ES-I3 (cell line): ENCODE data around the gene KICS2.
"Not testable (repeated sequence)": the region's sequence is repeated elsewhere in the genome, so short reads cannot be mapped to it uniquely, and the experiment has no call there.

Source experiments
- H3K36me3 ChIP-seq: 2 replicates; pipeline ENCODE4 v1.6.1; 2013; ENCODE audit warnings: mild to moderate bottlenecking, low read length, control low read depth, moderate library complexity; ENCODE audit not compliant: insufficient read depth
- H3K4me1 ChIP-seq: 2 replicates; pipeline ENCODE4 v1.6.1; 2013; ENCODE audit warnings: mild to moderate bottlenecking, control low read depth, low read length; ENCODE audit not compliant: insufficient read depth
- H3K9ac ChIP-seq: 2 replicates; pipeline ENCODE4 v1.6.1; 2013; ENCODE audit warnings: low read depth, mild to moderate bottlenecking, low read length, moderate library complexity
- H3K9me3 ChIP-seq: 2 replicates; pipeline ENCODE4 v1.6.1; 2013; ENCODE audit warnings: mild to moderate bottlenecking, low read length, moderate library complexity; ENCODE audit not compliant: control insufficient read depth, insufficient read depth

Gene KICS2

DNA sequence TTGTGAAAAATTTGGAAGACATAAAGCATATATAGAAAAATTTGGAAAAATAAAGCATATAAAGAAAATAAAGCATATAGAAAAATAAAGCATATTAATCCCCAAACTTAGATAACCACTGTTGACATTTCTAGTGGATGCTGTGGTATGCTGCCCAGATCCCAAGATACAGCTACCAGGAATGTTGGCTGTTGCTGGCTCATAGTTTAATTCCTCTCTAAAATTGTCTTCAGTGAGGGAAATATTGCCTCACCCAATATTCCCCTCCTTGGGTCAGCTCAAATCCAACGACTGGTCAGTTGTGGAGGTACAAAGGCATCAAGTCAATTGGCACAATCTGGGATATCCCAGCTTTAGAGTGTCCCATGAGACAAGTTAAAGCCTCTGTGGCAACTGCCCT lies 10.1 kb upstream of the KICS2 start:
- Histone ChIP-seq H3K4me1 (no peaks in the 10 kb centered on the region), H3K9ac (no peak overlapping the region), H3K9me3 (no peaks in the 10 kb centered on the region), H3K36me3 (no peaks in the 10 kb centered on the region)

DNA sequence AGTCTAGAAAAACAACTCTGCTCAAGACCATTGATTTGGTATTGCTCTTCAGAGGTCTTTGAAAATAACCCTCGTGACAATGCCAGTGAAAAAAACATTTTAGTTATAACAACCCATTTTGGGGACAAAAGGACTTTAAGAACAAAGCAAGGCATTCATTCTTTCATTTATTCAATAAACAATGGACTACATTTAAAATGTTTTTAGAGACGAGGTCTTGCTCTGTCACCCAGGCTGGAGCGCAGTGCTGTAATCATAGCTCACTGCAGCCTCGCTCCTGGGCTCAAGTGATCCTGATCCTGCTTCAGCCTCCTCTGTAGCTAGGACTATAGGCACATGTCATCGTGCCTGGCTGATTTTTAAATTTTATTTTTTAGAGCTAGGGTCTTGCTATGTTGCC lies 7.7 kb upstream of the KICS2 start:
- Histone ChIP-seq H3K36me3 (no peaks in the 10 kb centered on the region), H3K9me3 (no peaks in the 10 kb centered on the region), H3K4me1 (no peaks in the 10 kb centered on the region), H3K9ac (no peak overlapping the region)

DNA sequence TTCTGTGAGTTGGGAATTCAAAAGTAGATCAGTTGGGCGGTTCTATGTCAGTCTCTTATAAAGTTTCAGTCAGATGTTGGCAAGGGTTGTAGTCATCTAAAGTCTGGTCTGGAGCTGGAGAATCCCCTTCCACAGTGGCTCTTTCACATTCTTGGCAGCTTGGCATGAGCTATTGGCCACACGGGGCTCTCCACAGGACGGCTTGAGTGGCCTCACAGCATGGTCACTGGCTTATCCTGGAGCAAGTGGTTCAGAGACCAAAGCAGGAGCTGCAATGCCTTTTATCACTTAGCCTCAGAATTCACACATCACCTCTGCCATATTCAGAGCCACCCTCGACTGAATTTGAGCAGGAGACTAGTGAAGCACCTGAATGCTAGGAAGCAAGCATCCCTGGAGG lies 7.1 kb upstream of the KICS2 start:
- H3K9me3 ChIP-seq, result no peaks in the 10 kb centered on the region
- H3K9ac ChIP-seq, result no peak overlapping the region
- H3K36me3 ChIP-seq, result no peaks in the 10 kb centered on the region
- H3K4me1 ChIP-seq, result no peaks in the 10 kb centered on the region

DNA sequence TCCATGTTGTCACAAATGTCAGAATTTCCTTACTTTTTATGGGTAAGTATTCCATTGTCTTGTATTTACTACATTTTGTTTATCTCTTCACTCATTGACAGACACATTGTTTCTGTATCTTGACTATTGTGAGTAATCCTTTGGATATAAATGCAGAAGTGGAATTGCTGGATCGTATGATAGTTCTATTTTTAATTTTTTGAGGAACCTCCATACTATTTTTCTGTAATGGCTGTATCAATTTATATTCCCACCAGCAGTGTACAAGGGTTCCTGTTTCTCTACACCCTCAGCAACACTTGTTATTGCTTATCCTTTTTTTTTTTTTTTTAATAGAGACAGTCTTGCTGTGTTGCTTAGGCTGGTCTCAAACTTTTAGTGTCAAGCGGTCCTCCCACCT lies 3.5 kb upstream of the KICS2 start:
- H3K9ac ChIP-seq, result no peak overlapping the region
- H3K9me3 ChIP-seq, result no peaks in the 10 kb centered on the region
- H3K4me1 ChIP-seq, result no peaks in the 10 kb centered on the region
- H3K36me3 ChIP-seq, result no peaks in the 10 kb centered on the region

DNA sequence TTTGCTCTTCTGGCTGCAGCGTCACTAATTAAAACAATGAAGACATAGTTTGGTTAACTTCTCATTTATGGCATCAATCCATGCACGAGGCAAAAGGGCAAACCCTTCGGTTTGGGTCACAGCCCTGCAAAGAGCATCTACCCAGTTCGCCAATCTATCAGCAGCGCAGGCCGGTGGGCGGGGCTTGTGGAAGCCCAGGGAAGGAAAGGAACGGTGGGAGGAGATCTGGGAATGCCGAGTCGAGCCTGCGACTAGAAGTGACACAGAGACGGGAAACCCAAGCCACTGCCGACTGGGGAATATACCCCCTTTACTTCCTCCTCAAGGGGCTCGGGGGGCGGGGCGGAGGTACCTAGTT lies 466 bp downstream of the KICS2 start:
- H3K9me3 ChIP-seq, result no peaks in the 10 kb centered on the region
- peak overlapping the region; percentile 80 for H3K9ac ChIP-seq
- H3K4me1 ChIP-seq, result peaks cover 13% of the 10 kb centered on the region; the same call in 1 of the 2 replicates
- no peaks in the 10 kb centered on the region for H3K36me3 ChIP-seq

DNA sequence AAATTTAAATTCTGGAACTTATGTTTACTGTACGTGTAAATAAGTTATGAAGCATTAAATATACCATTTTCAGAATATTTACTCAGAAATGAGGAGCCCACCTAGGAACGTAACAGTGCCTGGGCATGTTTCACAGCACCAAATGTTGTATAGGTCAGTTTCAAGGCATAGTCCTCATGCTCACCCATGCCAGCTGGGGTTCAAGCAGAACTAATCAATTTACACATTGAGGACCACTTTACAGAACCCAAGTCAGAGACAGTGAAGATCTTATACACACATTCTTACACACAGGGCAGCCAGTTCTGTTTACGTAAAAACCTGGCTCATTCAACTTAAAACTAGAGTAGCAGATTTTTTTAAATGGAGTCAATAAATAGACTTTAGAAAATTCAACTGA lies 2.0 kb downstream of the KICS2 start:
- Histone ChIP-seq H3K36me3 (no peaks in the 10 kb centered on the region), H3K9me3 (no peaks in the 10 kb centered on the region), H3K9ac (0 out of 2 replicates have a peak overlapping the region, but pooled peaks have one; percentile 14), H3K4me1 (peaks cover 13% of the 10 kb centered on the region; the same call in 1 of the 2 replicates)

DNA sequence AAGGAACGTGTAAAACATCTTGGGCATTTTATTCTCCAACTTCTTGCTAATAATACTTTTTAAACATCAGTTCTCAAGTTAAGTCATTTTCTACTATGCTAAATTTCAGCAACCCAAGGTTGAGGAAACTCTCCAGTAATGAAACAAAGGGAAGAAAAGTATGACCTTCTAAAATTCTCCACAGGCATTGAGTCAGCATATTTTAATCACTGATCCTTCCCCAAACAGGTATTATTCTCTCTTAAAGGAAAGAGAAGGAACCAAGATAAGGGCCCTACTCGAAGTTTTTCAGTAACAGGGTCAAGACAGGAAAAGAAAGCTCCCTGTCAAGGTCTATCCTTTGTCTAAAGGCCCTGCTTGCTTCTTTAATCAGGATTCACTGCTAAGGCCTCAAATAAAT lies 3.0 kb downstream of the KICS2 start:
- Histone ChIP-seq H3K9ac (peak overlapping the region; percentile 14; the same call in 1 of the 2 replicates), H3K9me3 (no peaks in the 10 kb centered on the region), H3K36me3 (no peaks in the 10 kb centered on the region), H3K4me1 (peaks cover 13% of the 10 kb centered on the region; the same call in 1 of the 2 replicates)

DNA sequence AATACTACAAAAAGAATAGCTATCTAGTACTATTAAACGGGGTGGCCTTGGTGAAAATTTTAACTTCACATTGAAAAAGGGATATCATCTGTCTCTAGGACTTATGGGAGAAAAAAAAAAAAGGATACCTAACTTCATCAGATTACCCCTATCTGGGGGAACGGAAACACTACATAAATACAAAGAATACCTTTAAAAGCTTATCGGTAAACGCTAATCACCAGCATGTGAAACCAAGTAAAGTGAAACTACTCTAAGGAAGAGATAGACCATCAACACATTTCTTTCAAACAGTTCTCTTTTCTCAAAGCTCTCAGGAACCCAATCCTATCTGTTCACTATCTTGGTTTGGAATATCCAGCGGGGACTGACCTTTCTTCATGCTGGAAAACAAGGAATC lies 3.5 kb downstream of the KICS2 start:
- Histone ChIP-seq H3K4me1 (peaks cover 13% of the 10 kb centered on the region; the same call in 1 of the 2 replicates), H3K9me3 (no peaks in the 10 kb centered on the region), H3K36me3 (no peaks in the 10 kb centered on the region), H3K9ac (no peak overlapping the region; the same call in 1 of the 2 replicates)

DNA sequence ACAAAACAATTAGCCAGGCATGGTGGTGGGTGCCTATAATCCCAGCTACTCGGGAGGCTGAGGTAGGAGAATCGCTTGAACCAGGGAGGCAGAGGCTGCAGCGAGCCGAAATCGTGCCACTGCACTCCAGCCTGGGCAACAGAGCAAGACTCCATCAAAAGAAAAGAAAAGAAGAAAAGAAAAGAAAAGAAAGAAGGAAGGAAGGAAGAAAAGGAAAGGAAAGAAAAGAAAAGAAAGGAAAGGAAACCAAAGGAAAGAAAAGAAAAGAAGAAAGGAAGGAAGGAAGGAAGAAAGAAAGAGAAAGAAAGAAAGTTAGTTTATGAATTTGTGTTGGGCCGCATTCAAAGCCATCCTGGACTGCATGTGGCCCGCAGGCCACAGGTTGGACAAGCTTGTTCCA lies 4.5 kb downstream of the KICS2 start:
- not testable (repeated sequence) for H3K36me3 ChIP-seq, H3K9ac ChIP-seq, H3K9me3 ChIP-seq
- peaks cover 13% of the 10 kb centered on the region; the same call in 1 of the 2 replicates for H3K4me1 ChIP-seq

DNA sequence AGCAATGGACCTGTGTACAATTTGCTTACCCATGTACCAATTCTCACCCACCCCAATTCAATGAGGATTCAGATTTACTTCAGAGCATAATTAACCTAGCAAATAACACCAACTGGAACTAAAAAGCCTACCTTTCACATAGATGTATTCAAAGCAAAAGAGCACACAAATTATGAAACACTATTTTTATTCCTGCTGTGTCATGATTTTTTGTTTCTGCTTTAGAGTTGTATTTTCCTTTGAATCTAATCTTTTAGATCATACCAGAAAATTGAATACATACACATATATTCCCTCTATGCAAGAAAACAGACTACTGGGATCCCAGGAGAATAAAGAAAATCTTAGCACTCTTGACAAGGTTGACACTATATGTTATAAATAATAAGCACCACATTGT lies 5.9 kb downstream of the KICS2 start:
- H3K9ac ChIP-seq, result no peak overlapping the region
- peaks cover 13% of the 10 kb centered on the region; the same call in 1 of the 2 replicates for H3K4me1 ChIP-seq
- H3K9me3 ChIP-seq, result no peaks in the 10 kb centered on the region
- H3K36me3 ChIP-seq, result no peaks in the 10 kb centered on the region

DNA sequence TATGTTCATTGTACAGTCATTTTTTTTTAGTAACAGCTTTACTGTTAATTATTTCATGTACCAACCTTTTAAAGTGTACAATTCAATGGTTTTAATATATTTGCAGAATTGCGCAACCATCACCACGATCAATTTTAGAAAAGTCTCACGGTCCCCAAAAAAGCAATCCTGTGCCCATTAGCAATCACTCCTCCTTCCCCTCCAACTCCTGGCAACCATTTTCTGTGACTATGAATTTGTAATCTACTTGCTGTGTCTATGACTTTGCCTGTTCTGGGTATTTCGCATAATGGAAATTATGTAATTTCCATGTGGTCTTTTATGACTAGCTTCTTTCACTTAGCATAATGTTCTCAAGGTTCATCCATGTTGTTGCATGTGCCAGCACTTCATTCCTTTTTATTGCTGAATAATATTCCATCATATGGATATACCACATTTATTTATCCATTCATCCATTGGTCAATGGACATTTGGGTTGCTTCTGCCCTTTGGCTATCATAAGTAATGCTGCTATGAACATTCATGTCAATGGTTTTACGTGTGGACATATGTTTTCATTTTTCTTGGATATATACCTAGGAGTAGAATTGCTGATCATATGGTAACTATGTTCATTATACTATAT lies 9.9 kb downstream of the KICS2 start:
- no peaks in the 10 kb centered on the region for H3K9me3 ChIP-seq
- no peaks in the 10 kb centered on the region for H3K4me1 ChIP-seq
- no peaks in the 10 kb centered on the region for H3K36me3 ChIP-seq
- H3K9ac ChIP-seq, result no peak overlapping the region

DNA sequence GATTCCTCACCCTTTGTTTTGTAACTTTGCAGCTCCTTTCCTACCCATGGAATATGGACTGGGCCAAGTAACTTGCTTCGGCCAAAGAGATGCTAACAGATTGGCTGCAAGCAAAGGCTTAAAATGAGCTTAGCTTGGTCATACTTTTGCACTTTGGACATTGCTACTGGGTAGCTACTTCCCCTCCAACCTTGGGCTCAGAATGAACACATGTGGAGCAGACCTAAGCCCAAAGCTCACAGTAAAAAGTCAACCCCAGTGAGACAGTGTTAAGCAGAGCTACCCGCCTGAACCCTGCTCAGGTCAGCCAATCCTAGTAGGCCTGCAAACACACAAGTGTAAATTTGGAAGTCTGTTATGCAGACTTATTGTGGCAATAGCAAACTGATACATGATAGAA lies 14.6 kb downstream of the KICS2 start:
- Histone ChIP-seq H3K4me1 (no peaks in the 10 kb centered on the region), H3K36me3 (no peaks in the 10 kb centered on the region; the same call in 1 of the 2 replicates), H3K9me3 (no peaks in the 10 kb centered on the region), H3K9ac (no peak overlapping the region)

DNA sequence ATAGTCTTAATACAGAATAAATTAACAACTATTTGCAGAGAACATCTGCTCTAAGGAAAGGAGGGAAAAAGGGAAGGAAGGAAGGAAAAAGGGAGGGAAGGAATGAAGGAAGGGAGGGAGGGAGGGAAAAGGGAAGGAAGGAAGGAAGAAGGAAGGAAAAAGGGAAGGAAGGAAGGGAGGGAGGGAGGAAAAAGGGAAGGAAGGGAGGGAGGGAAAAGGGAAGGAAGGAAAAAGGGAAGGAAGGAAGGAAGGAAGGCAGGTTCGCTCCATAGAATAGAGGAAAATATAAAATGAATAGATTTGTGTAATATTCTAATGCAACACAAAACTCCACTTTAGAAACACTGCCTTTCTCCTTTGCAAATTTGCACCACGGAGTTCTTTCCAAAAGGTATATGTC lies 16.6 kb downstream of the KICS2 start:
- no peak overlapping the region for H3K9ac ChIP-seq
- no peaks in the 10 kb centered on the region for H3K9me3 ChIP-seq
- no peaks in the 10 kb centered on the region for H3K4me1 ChIP-seq
- no peaks in the 10 kb centered on the region; the same call in 1 of the 2 replicates for H3K36me3 ChIP-seq

DNA sequence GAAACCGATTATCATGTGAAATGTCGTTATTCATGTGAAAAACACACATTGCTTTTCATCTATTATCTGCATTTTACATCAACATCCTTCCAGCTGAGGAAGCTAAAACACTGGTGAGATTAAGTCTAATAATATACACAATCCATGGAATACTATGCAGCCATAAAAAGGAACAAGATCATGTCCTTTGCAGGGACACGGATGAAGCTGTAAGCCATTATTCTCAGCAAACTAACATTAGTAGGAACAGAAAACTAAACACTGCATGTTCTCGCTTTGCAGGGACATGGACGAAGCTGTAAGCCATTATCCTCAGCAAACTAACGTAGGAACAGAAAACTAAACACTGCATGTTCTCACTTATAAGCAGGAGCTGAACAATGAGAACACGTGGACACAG lies 18.3 kb downstream of the KICS2 start:
- Histone ChIP-seq H3K9me3 (no peaks in the 10 kb centered on the region), H3K36me3 (no peaks in the 10 kb centered on the region; the same call in 1 of the 2 replicates), H3K9ac (no peak overlapping the region), H3K4me1 (no peaks in the 10 kb centered on the region)

DNA sequence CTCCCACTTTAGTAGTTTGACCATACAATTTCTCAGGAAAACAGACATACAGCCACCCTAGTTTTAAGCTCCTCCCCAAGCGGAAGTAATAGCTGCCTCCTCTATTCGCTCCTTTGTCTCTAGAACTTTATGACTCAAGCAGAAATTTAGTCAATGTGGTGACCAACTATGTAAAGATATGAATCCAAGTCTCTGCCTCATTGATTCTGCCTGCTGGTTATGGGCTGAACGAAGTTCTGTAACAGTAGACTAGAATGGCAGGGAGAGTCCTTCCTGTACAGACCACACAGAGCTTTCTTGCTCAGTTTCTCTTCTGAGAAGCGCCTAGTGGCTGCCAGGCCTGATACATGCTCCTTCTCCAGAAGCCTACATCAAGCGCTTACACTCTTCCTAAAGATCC lies 19.1 kb downstream of the KICS2 start:
- H3K9me3 ChIP-seq, result no peaks in the 10 kb centered on the region
- H3K9ac ChIP-seq, result no peak overlapping the region
- no peaks in the 10 kb centered on the region; the same call in 1 of the 2 replicates for H3K36me3 ChIP-seq
- H3K4me1 ChIP-seq, result no peaks in the 10 kb centered on the region
